Natural killer cell (primary cell): Measurements from ENCODE around the gene MAP2K5. TPM values are rescaled to one million over a fixed set of nuclear protein-coding genes. Genes with fewer than 3 reads are reported as not detected.

Source experiments
- ATAC-seq, 3 donors: fragments of 150-1000 bp in 2 of 3; fragments of 200-7000 bp in 1 of 3; cut with Tn5 transposase; 1 replicate in 1 of 3; 2 replicates in 2 of 3; pipeline ENCODE4 v1.10.0; 2021; ENCODE audit warnings: mild to moderate bottlenecking in 2 of 3, moderate library complexity in 2 of 3
- DNase-seq, 2 donors: peaks; one replicate each; pipeline versions ENCODE4 v3.0.0 to v3.0.0-alpha.2; 2013 to 2021; ENCODE audit warnings: mixed read lengths in 1 of 2
- H3K27ac ChIP-seq: one replicate; pipeline ENCODE4 v1.5.1; 2013; ENCODE audit warnings: mild to moderate bottlenecking, low read length
- H3K27me3 ChIP-seq: one replicate; pipeline ENCODE4 v1.6.1; 2013; ENCODE audit warnings: low read length; ENCODE audit not compliant: control insufficient read depth, insufficient read depth
- H3K36me3 ChIP-seq: one replicate; pipeline ENCODE4 v1.6.1; 2013; ENCODE audit warnings: low read length; ENCODE audit not compliant: control insufficient read depth, insufficient read depth
- H3K4me1 ChIP-seq: one replicate; pipeline ENCODE4 v1.6.1; 2013; ENCODE audit warnings: low read length; ENCODE audit not compliant: control insufficient read depth, insufficient read depth
- H3K4me3 ChIP-seq: one replicate; pipeline ENCODE4 v1.5.1; 2013; ENCODE audit warnings: low read length
- H3K9me3 ChIP-seq: one replicate; pipeline ENCODE4 v1.6.1; 2013; ENCODE audit warnings: low read length; ENCODE audit not compliant: control insufficient read depth, insufficient read depth
- H3K27ac Mint-ChIP-seq, 2 donors: one replicate each; pipeline ENCODE4 v1.8.0; 2022; ENCODE audit warnings: mild to moderate bottlenecking in 2 of 2, mixed read lengths in 2 of 2, moderate library complexity in 1 of 2
- H3K27me3 Mint-ChIP-seq, 2 donors: one replicate each; pipeline ENCODE4 v1.8.0; 2022; ENCODE audit warnings: low read depth in 2 of 2, mixed read lengths in 2 of 2
- H3K36me3 Mint-ChIP-seq: one replicate; pipeline ENCODE4 v1.8.0; 2022; ENCODE audit warnings: mixed read lengths
- H3K4me1 Mint-ChIP-seq, 2 donors: one replicate each; pipeline ENCODE4 v1.8.0; 2022; ENCODE audit warnings: mixed read lengths in 2 of 2
- H3K4me3 Mint-ChIP-seq: one replicate; pipeline ENCODE4 v1.8.0; 2022; ENCODE audit warnings: mild to moderate bottlenecking, moderate library complexity, mixed read lengths
- H3K9me3 Mint-ChIP-seq, 2 donors: one replicate each; pipeline ENCODE4 v1.8.0; 2022; ENCODE audit warnings: mixed read lengths in 2 of 2
- CTCF ChIP-seq: fragments of 200-600 bp; IDR thresholded peaks from one replicate; pipeline ENCODE4 v1.8.0; 2022; ENCODE audit warnings: antibody characterized with exemption
- WGBS: methylation state at CpG from one replicate; pipeline ENCODE4 v1.1.7; 2013; ENCODE audit warnings: missing lambda C conversion rate; ENCODE audit not compliant: insufficient coverage; 5-methylcytosine and 5-hydroxymethylcytosine counted together
- intact Hi-C: fragments of 100-400 bp; cut with micrococcal nuclease; formaldehyde crosslinking; loops from one replicate; pipeline ENCODE4 v1.14.2; 2022
- total RNA-seq, 4 donors: library from RNA; stranded (reverse); fragments of 120-200 nt in 1 of 4; gene quantifications; one replicate each; pipeline versions ENCODE4 v1.2.3 to v1.2.4, GENCODE V29; 2013 to 2022

The MAP2K5 gene
- total RNA-seq, 3 donors from 2014 or later (not counting 1 experiment from before 2014, with no cell fraction given), result 25.6 to 32.6 (median 29.2) TPM

DNA sequence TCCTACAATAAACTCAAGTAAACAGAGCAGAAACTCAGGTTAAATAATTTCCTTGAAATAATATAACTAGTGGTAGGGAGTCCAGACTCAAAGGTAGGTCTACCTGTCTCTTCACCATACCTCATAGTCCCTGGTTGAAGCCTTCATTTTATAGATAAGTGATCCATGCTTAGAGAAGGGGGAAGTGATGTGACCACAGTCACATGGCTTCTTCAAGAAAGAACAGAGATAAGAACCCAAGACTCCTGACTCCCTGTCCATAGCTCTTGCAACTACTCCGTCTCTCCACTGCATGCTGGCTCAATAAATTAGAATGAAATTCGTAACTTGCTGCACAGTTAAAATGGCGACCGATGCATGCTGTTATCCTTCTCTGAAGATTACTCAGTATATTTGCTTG, 32.6 kb upstream of the MAP2K5 start:
- no peaks in the 10 kb centered on the region for H3K27me3 ChIP-seq
- intact Hi-C loops, result no loop called here
- no peaks in the 10 kb centered on the region for H3K9me3 Mint-ChIP-seq
- no peak for TF ChIP-seq CTCF
- H3K36me3 Mint-ChIP-seq, result no peaks in the 10 kb centered on the region
- H3K4me1 ChIP-seq, result no peaks in the 10 kb centered on the region
- H3K4me1 Mint-ChIP-seq, result no peaks in the 10 kb centered on the region
- peaks cover 12% of the 10 kb centered on the region for H3K36me3 ChIP-seq
- H3K4me3 ChIP-seq, result no peak overlapping the region
- H3K27ac Mint-ChIP-seq, result no peak overlapping the region
- 97% methylated on average over 4 of the region's 4 CpGs for WGBS
- H3K4me3 Mint-ChIP-seq, result no peak overlapping the region
- DNase-seq (no peak), ATAC-seq (no peak)
- H3K27me3 Mint-ChIP-seq, result no peaks in the 10 kb centered on the region
- no peak overlapping the region for H3K27ac ChIP-seq
- no peaks in the 10 kb centered on the region for H3K9me3 ChIP-seq

DNA sequence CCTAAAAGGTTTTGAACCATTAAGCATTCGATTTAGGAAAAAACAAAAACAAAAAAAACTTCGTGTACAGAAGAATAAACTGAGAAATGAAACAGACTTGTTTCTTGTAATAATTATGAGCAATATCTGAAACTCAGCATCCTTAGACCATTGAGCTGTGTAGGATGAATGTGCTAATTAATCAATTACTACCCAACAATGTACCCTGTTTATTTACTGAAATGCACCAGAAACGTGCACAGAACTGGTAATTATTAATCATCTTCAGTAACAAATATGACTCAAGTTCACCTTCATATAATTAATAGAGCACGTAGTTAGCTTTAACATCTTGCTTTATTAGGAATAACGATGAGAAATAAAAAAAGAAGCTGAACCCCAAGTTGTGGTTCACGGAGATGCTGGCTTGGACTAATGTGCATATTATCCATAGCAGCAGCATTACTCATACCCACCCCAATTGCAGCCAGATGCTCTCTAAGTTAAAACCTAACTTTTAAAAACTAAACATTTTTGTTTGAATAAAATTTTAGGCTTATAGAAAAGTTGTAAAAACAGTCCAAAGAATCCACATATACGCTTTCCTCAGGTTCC, 31.8 kb upstream of the MAP2K5 start:
- Mint-ChIP-seq H3K4me3 (no peak overlapping the region), H3K27ac (no peak overlapping the region), H3K4me1 (no peaks in the 10 kb centered on the region), H3K9me3 (no peaks in the 10 kb centered on the region), H3K27me3 (no peaks in the 10 kb centered on the region), H3K36me3 (no peaks in the 10 kb centered on the region)
- Histone ChIP-seq H3K27me3 (no peaks in the 10 kb centered on the region), H3K4me1 (no peaks in the 10 kb centered on the region), H3K36me3 (peaks cover 12% of the 10 kb centered on the region), H3K27ac (no peak overlapping the region), H3K4me3 (no peak overlapping the region), H3K9me3 (no peaks in the 10 kb centered on the region)
- DNase-seq, result no peak
- no peak for TF ChIP-seq CTCF
- intact Hi-C loops, result no loop called here
- WGBS, result 100% methylated on average over 4 of the region's 7 CpGs
- ATAC-seq, result no peak

DNA sequence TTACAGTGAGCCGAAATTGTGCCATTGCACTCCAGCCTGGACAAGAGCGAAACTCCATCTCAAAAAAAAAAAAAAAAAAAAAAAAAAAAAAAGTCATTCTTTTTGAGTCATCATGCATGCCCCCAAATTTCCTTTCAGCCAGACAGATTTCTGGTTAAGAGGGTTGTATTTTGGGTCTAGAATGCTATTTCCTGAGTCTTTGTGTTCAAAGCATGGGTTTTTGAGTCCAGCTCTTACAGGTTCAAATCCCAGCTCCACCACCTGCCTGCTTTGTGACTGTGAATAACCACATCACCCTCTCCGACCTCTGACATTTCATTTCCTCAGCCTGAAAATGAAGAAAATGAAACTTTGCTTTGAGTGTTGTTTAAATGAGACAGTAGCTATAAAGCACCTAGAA, 30.9 kb upstream of the MAP2K5 start:
- intact Hi-C loops, result no loop called here
- Mint-ChIP-seq H3K4me1 (no peaks in the 10 kb centered on the region), H3K27me3 (no peaks in the 10 kb centered on the region), H3K9me3 (no peaks in the 10 kb centered on the region), H3K27ac (no peak overlapping the region), H3K4me3 (no peak overlapping the region), H3K36me3 (no peaks in the 10 kb centered on the region)
- no peaks in the 10 kb centered on the region for H3K9me3 ChIP-seq
- H3K4me3 ChIP-seq, result no peak overlapping the region
- ATAC-seq, result no peak
- H3K4me1 ChIP-seq, result no peaks in the 10 kb centered on the region
- H3K27me3 ChIP-seq, result no peaks in the 10 kb centered on the region
- peaks cover 14% of the 10 kb centered on the region for H3K36me3 ChIP-seq
- DNase-seq, result no peak
- WGBS, result no CpG with 5 or more reads among the region's 3 CpGs
- TF ChIP-seq CTCF, result no peak
- no peak overlapping the region for H3K27ac ChIP-seq

- Mint-ChIP-seq H3K36me3 (no peaks in the 10 kb centered on the region), H3K4me3 (no peak overlapping the region), H3K4me1 (no peaks in the 10 kb centered on the region), H3K27ac (no peak overlapping the region), H3K9me3 (no peaks in the 10 kb centered on the region), H3K27me3 (no peaks in the 10 kb centered on the region)
- H3K27me3 ChIP-seq, result no peaks in the 10 kb centered on the region
- H3K27ac ChIP-seq, result no peak overlapping the region
- H3K4me3 ChIP-seq, result no peak overlapping the region
- no peak for ATAC-seq
- DNase-seq, result no peak
- intact Hi-C loops, result no loop called here
- no peak for TF ChIP-seq CTCF
- WGBS, result 60% methylated on average over 1 of the region's 3 CpGs
- peaks cover 16% of the 10 kb centered on the region for H3K36me3 ChIP-seq
- no peaks in the 10 kb centered on the region for H3K4me1 ChIP-seq
- no peaks in the 10 kb centered on the region for H3K9me3 ChIP-seq
Observed at GRCh38 chr15:67512140-67512539, 30.4 kb upstream of the MAP2K5 start.
